Left lung (tissue), 10 donors: ENCODE results near the gene FARP1. TPM values are rescaled to one million over a fixed set of nuclear protein-coding genes. Genes with fewer than 3 reads are reported as not detected.

Experiments used
- ATAC-seq: fragments of 200-7000 bp; cut with Tn5 transposase; one replicate; pipeline ENCODE4 v1.9.1; 2020; ENCODE audit warnings: moderate library complexity
- DNase-seq, 4 donors: peaks; one replicate each; pipeline ENCODE4 v3.0.0-alpha.2; 2013 to 2020
- H3K27ac ChIP-seq, 2 donors: fragments of 200-600 bp; sonication (generic) in 1 of 2; one replicate each; pipeline versions ENCODE4 v1.5.0 to v1.8.0; 2020 to 2021
- H3K27me3 ChIP-seq, 2 donors: fragments of 200-600 bp; sonication (generic) in 1 of 2; one replicate each; pipeline versions ENCODE4 v1.5.0 to v1.8.0; 2020 to 2021
- H3K36me3 ChIP-seq, 2 donors: fragments of 200-600 bp; sonication (generic) in 1 of 2; one replicate each; pipeline versions ENCODE4 v1.5.0 to v1.8.0; 2020 to 2021
- H3K4me1 ChIP-seq, 2 donors: fragments of 200-600 bp; one replicate each; pipeline ENCODE4 v1.8.0; 2021
- H3K4me3 ChIP-seq, 2 donors: fragments of 200-600 bp; sonication (generic) in 1 of 2; one replicate each; pipeline versions ENCODE4 v1.5.0 to v1.8.0; 2020 to 2021; ENCODE audit warnings: mild to moderate bottlenecking in 1 of 2
- H3K9me3 ChIP-seq, 2 donors: fragments of 200-600 bp; sonication (generic) in 1 of 2; one replicate each; pipeline versions ENCODE4 v1.5.0 to v1.8.0; 2020 to 2021
- CTCF ChIP-seq, 2 donors: fragments of 200-600 bp; sonication (generic) in 1 of 2; IDR thresholded peaks; one replicate each; pipeline versions ENCODE4 v1.5.0 to v1.8.0; 2021; ENCODE audit warnings: antibody characterized with exemption in 2 of 2
- intact Hi-C, 2 donors: fragments of 100-400 bp; cut with DNase I; formaldehyde crosslinking; loops; one replicate each; pipeline versions ENCODE4 v1.11.2 to v1.14.2; 2022
- polyA plus RNA-seq, 6 donors: library from polyadenylated mRNA; unstranded; fragments of 120-200 nt; gene quantifications; one replicate each; pipeline ENCODE4 v1.2.1, GENCODE V29; 2013; ENCODE audit not compliant: insufficient read length in 6 of 6
- total RNA-seq, 2 donors: library from RNA; stranded (reverse); fragmentation: NEBNext Ultra II Directional; extraction: Animal tissue kit (Norgen Biotek cat#: 25700); gene quantifications; one replicate each; pipeline ENCODE4 v1.2.1, GENCODE V29; 2021
- donor health status: DM: no; HTN: yes; CAD: no.
- donor health status: DM: no; HTN: no; CAD: no.

The FARP1 gene
- total and polyA plus RNA-seq, 8 donors = 78.9 to 142 (median 132) TPM

GRCh38 chr13:98441056-98441676 lies 298.3 kb downstream of the FARP1 start:
- no peaks in the 10 kb centered on the region for H3K27me3 ChIP-seq
- DNase-seq (no peak), ATAC-seq (no peak)
- H3K4me1 ChIP-seq = peaks cover 0 to 10% of the 10 kb centered on the region in 2 donors
- intact Hi-C loops = no loop called here
- no peaks in the 10 kb centered on the region for H3K9me3 ChIP-seq
- no peak overlapping the region for H3K27ac ChIP-seq
- H3K4me3 ChIP-seq = no peak overlapping the region
- TF ChIP-seq CTCF (IDR thresholded peaks at IDR 0.05) = no peak
- H3K36me3 ChIP-seq = peaks cover 0 to 56% of the 10 kb centered on the region in 2 donors

- intact Hi-C loops = no loop called here
- H3K27me3 ChIP-seq = no peaks in the 10 kb centered on the region
- no peak for TF ChIP-seq CTCF (IDR thresholded peaks at IDR 0.05)
- no peaks in the 10 kb centered on the region for H3K9me3 ChIP-seq
- no peak for DNase-seq
- no peak overlapping the region for H3K4me3 ChIP-seq
- no peak overlapping the region for H3K27ac ChIP-seq
- peaks cover 0 to 62% of the 10 kb centered on the region in 2 donors for H3K36me3 ChIP-seq
- peaks cover 0 to 10% of the 10 kb centered on the region in 2 donors for H3K4me1 ChIP-seq
- ATAC-seq = no peak
These were observed 299.7 kb downstream of the FARP1 start for GRCh38 chr13:98442391-98443230.

GRCh38 chr13:98443329-98443728 lies 300.4 kb downstream of the FARP1 start:
- DNase-seq (no peak), ATAC-seq (no peak)
- H3K27me3 ChIP-seq = no peaks in the 10 kb centered on the region
- H3K27ac ChIP-seq = no peak overlapping the region
- TF ChIP-seq CTCF (IDR thresholded peaks at IDR 0.05) = no peak
- H3K9me3 ChIP-seq = no peaks in the 10 kb centered on the region
- H3K4me1 ChIP-seq = peaks cover 0 to 10% of the 10 kb centered on the region in 2 donors
- no peak overlapping the region for H3K4me3 ChIP-seq
- intact Hi-C loops = no loop called here
- H3K36me3 ChIP-seq = peaks cover 0 to 67% of the 10 kb centered on the region in 2 donors

GRCh38 chr13:98443800-98444325 lies 301.0 kb downstream of the FARP1 start:
- no peaks in the 10 kb centered on the region for H3K9me3 ChIP-seq
- ATAC-seq (no peak), DNase-seq (no peak)
- no peak for TF ChIP-seq CTCF (IDR thresholded peaks at IDR 0.05)
- H3K36me3 ChIP-seq = peaks cover 0 to 68% of the 10 kb centered on the region in 2 donors
- intact Hi-C loops = no loop called here
- no peak overlapping the region for H3K27ac ChIP-seq
- H3K27me3 ChIP-seq = no peaks in the 10 kb centered on the region
- peaks cover 0 to 10% of the 10 kb centered on the region in 2 donors for H3K4me1 ChIP-seq
- no peak overlapping the region for H3K4me3 ChIP-seq

- DNase-seq (no peak), ATAC-seq (no peak)
- intact Hi-C loops = no loop called here
- Histone ChIP-seq H3K36me3 (peaks cover 0 to 68% of the 10 kb centered on the region in 2 donors), H3K27ac (no peak overlapping the region), H3K4me1 (peaks cover 0 to 10% of the 10 kb centered on the region in 2 donors), H3K4me3 (no peak overlapping the region), H3K9me3 (no peaks in the 10 kb centered on the region), H3K27me3 (no peaks in the 10 kb centered on the region)
- no peak for TF ChIP-seq CTCF (IDR thresholded peaks at IDR 0.05)
These were observed 301.5 kb downstream of the FARP1 start for GRCh38 chr13:98444381-98444780.
